ENCODE data around the gene ECM1.
A peak's percentile ranks its signal among the peaks of the same experiment; 100 is the strongest.

The ECM1 gene

DNA sequence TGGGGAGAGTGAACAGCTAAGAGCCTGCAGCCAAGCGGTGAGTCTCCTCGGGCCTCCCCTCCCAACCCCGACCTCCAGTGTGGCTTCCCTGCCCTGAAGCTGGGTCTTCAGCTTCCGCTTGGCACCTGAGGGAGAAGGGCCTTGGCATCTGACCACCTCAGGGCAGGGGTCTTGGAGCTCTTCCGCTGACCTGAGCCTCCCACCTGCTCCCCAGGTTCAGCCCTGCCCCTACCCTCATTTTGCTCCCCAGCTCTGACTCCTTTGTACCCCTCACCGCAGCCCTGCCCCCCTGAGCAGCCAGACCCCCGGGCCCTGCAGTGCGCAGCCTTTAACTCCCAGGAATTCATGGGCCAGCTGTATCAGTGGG, 46.2 kb downstream of the ECM1 start:
- Histone ChIP-seq H3K9me3 (ENCODE audit: control insufficient read depth, insufficient read depth, low read length) (no peaks in the 10 kb centered on the region), H3K4me1 (ENCODE audit: insufficient read depth, low read length) (peaks cover 27% of the 10 kb centered on the region), H3K36me3 (ENCODE audit: insufficient read depth, low read length) (peaks cover 7% of the 10 kb centered on the region; the same call in 1 of the 2 replicates), H3K9ac (ENCODE audit: low read depth, low read length) (no peak overlapping the region)

DNA sequence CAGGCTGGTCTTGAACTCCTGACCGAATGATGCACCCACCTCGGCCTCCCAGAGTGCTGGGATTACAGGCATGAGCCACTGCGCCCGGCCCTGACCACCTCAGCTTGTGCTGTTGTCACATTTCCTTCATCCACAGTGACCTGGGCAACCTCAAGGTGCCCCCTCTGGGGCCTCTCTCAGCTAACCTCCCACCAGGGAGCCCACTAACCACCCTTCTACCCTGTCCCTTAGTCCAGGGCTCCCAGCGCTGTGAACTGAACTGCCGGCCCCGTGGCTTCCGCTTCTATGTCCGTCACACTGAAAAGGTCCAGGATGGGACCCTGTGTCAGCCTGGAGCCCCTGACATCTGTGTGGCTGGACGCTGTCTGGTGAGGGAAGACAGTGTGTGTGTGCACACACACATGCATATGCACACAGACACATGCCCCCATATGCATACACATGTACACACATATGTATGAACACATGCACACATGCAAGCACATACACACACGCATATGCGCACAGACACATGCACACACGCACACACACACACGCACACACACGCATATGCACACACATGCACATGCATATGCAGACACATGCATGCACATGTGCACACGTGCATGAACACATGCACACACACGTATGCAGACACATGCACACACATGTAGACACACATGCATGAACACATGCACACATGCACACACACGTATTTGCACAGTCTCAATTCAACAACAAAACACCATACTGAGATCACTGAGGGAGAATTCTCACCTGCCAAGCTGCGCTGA, 47.5 kb downstream of the ECM1 start:
- Histone ChIP-seq H3K9me3 (ENCODE audit: control insufficient read depth, insufficient read depth, low read length) (no peaks in the 10 kb centered on the region), H3K4me1 (ENCODE audit: insufficient read depth, low read length) (peaks cover 31% of the 10 kb centered on the region), H3K9ac (ENCODE audit: low read depth, low read length) (no peak overlapping the region), H3K36me3 (ENCODE audit: insufficient read depth, low read length) (peaks cover 7% of the 10 kb centered on the region; the same call in 1 of the 2 replicates)

DNA sequence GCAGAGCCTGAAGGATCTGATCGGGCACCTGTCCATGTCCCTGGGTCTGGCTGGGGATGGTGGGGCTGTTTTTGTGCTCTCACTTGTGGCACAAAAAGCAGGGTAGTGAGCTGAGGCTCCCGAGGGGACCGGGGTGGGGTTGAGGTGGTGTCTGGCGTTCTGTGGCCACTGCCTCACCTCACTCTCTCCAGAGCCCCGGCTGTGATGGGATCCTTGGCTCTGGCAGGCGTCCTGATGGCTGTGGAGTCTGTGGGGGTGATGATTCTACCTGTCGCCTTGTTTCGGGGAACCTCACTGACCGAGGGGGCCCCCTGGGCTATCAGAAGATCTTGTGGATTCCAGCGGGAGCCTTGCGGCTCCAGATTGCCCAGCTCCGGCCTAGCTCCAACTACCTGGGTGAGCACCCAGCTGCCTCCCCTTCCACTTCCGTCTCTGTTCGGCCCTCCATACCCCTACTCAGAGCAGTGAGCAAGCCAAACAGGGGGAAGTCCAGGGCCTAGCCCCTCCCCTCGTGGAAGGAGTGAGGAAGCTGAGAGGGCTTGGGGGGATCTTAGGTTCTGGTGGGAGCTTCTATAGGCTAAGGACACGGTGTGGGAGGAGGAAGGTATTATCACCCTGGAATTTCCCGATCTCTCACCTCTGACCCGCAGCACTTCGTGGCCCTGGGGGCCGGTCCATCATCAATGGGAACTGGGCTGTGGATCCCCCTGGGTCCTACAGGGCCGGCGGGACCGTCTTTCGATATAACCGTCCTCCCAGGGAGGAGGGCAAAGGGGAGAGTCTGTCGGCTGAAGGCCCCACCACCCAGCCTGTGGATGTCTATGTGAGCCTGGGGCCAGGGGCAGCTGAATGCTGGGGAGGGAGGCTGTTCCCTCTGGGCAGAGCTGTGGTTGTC, 48.3 kb downstream of the ECM1 start:
- Histone ChIP-seq H3K9ac (ENCODE audit: low read depth, low read length) (no peak overlapping the region), H3K4me1 (ENCODE audit: insufficient read depth, low read length) (peaks cover 31% of the 10 kb centered on the region), H3K9me3 (ENCODE audit: control insufficient read depth, insufficient read depth, low read length) (no peaks in the 10 kb centered on the region), H3K36me3 (ENCODE audit: insufficient read depth, low read length) (peaks cover 7% of the 10 kb centered on the region; the same call in 1 of the 2 replicates)

GRCh38 chr1:150557065-150557600, 49.2 kb downstream of the ECM1 start:
- H3K36me3 ChIP-seq (ENCODE audit: insufficient read depth, low read length): peaks cover 7% of the 10 kb centered on the region; the same call in 1 of the 2 replicates
- H3K4me1 ChIP-seq (ENCODE audit: insufficient read depth, low read length): peaks cover 23% of the 10 kb centered on the region
- no peak overlapping the region for H3K9ac ChIP-seq (ENCODE audit: low read depth, low read length)
- H3K9me3 ChIP-seq (ENCODE audit: control insufficient read depth, insufficient read depth, low read length): no peaks in the 10 kb centered on the region

DNA sequence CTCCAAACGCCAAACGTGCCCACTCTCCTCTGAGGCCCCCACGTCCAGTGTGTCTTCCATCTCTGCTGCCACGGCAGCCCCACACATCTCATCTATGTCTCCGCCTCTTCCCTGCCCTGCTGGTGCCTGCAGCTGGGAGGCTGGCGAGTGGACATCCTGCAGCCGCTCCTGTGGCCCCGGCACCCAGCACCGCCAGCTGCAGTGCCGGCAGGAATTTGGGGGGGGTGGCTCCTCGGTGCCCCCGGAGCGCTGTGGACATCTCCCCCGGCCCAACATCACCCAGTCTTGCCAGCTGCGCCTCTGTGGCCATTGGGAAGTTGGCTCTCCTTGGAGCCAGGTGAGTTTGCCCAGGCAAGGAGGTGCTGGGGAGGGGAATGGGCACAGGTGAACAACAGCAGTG, 49.9 kb downstream of the ECM1 start:
- Histone ChIP-seq H3K9me3 (ENCODE audit: control insufficient read depth, insufficient read depth, low read length) (no peaks in the 10 kb centered on the region), H3K4me1 (ENCODE audit: insufficient read depth, low read length) (peaks cover 23% of the 10 kb centered on the region), H3K9ac (ENCODE audit: low read depth, low read length) (no peak overlapping the region), H3K36me3 (ENCODE audit: insufficient read depth, low read length) (peaks cover 7% of the 10 kb centered on the region; the same call in 1 of the 2 replicates)

GRCh38 chr1:150558303-150558704, 50.4 kb downstream of the ECM1 start:
- Histone ChIP-seq H3K9me3 (ENCODE audit: control insufficient read depth, insufficient read depth, low read length) (no peaks in the 10 kb centered on the region), H3K36me3 (ENCODE audit: insufficient read depth, low read length) (peaks cover 7% of the 10 kb centered on the region; the same call in 1 of the 2 replicates), H3K4me1 (ENCODE audit: insufficient read depth, low read length) (peaks cover 27% of the 10 kb centered on the region), H3K9ac (ENCODE audit: low read depth, low read length) (no peak overlapping the region)

- Histone ChIP-seq H3K36me3 (ENCODE audit: insufficient read depth, low read length) (peaks cover 7% of the 10 kb centered on the region; the same call in 1 of the 2 replicates), H3K9me3 (ENCODE audit: control insufficient read depth, insufficient read depth, low read length) (no peaks in the 10 kb centered on the region), H3K4me1 (ENCODE audit: insufficient read depth, low read length) (peaks cover 34% of the 10 kb centered on the region), H3K9ac (ENCODE audit: low read depth, low read length) (no peak overlapping the region)
Measured at GRCh38 chr1:150558761-150559655, 51.1 kb downstream of the ECM1 start.

DNA sequence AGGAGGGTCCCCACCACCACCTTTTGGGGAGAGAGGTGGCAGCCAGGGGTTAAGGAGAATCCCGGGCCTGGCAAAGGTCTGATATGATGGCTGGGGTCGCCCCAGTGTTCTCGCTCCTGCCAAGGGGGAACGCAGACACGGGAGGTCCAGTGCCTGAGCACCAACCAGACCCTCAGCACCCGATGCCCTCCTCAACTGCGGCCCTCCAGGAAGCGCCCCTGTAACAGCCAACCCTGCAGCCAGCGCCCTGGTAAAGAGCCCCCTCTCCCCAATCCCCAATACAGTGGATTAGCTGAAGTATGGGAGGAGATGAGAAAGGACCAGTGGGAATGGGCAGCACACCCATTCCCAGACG, 51.7 kb downstream of the ECM1 start:
- Histone ChIP-seq H3K9ac (ENCODE audit: low read depth, low read length) (no peak overlapping the region), H3K9me3 (ENCODE audit: control insufficient read depth, insufficient read depth, low read length) (no peaks in the 10 kb centered on the region), H3K4me1 (ENCODE audit: insufficient read depth, low read length) (peaks cover 36% of the 10 kb centered on the region), H3K36me3 (ENCODE audit: insufficient read depth, low read length) (peaks cover 7% of the 10 kb centered on the region; the same call in 1 of the 2 replicates)

DNA sequence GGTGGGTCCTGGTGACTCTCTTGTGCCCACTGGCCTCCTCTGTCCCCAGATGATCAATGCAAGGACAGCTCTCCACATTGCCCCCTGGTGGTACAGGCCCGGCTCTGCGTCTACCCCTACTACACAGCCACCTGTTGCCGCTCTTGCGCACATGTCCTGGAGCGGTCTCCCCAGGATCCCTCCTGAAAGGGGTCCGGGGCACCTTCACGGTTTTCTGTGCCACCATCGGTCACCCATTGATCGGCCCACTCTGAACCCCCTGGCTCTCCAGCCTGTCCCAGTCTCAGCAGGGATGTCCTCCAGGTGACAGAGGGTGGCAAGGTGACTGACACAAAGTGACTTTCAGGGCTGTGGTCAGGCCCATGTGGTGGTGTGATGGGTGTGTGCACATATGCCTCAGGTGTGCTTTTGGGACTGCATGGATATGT, 52.1 kb downstream of the ECM1 start:
- Histone ChIP-seq H3K4me1 (ENCODE audit: insufficient read depth, low read length) (peaks cover 36% of the 10 kb centered on the region), H3K36me3 (ENCODE audit: insufficient read depth, low read length) (peaks cover 7% of the 10 kb centered on the region; the same call in 1 of the 2 replicates), H3K9ac (ENCODE audit: low read depth, low read length) (no peak overlapping the region), H3K9me3 (ENCODE audit: control insufficient read depth, insufficient read depth, low read length) (no peaks in the 10 kb centered on the region)

DNA sequence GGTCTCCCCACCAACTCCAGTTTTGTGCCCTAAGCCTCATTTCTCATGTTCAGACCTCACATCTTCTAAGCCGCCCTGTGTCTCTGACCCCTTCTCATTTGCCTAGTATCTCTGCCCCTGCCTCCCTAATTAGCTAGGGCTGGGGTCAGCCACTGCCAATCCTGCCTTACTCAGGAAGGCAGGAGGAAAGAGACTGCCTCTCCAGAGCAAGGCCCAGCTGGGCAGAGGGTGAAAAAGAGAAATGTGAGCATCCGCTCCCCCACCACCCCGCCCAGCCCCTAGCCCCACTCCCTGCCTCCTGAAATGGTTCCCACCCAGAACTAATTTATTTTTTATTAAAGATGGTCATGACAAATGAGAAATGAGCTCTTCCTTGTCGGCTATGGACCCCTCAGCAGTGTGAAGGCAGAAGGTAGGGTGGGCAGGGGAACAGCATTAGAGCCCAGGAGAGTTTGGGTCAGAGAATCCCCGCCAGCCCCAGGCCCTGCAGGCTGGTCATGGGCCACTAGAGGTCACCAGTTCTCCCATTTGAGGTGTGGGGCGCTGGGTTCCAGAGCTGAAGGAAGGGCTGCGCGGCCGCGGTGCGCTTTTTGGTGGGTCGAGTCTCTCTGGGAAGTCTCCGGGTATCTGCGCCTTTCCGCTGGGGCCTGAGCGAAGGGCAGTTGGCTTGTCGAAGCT, 52.8 kb downstream of the ECM1 start:
- peak overlapping the region; percentile 75 for H3K9ac ChIP-seq (ENCODE audit: low read depth, low read length)

DNA sequence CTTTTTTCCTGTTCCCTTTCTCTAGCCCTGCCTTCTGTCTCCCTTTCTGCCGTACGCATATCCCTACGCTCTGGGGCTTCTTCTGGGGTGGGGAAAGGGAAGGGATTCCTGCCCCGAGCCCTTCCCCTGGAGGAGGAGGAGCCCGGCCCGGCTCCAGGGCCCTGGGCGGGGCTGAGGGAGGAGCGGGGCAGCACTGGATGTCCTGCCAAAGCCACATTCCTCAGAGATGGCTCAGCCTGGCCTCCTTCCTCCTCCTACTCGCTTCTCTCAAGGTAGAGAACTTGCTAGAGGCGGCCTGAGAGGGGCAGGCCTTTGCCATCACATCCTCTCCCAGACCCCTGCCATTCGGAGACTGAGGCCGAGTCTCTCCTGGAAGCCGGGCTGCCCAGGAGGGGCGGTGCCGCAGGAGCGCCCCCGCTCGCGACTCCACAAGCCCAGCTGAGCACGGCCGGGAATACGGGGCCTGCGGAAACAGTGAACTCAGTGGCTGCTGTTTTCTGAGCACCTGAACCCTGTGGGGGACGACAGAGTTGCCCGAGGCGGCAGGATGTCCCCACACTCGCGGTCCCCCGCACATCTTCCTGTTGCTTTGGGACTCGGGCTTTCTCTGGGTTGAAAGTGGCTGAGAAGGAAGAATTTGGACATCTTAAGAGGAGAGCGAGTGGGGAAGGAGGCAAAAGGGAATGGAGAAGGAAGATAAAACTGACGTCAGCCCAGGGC, 53.5 kb downstream of the ECM1 start:
- H3K4me1 ChIP-seq (ENCODE audit: insufficient read depth, low read length): peaks cover 25% of the 10 kb centered on the region
- no peaks in the 10 kb centered on the region for H3K9me3 ChIP-seq (ENCODE audit: control insufficient read depth, insufficient read depth, low read length)
- no peaks in the 10 kb centered on the region for H3K36me3 ChIP-seq (ENCODE audit: insufficient read depth, low read length)

More for the DNA sequence above, 52.8 kb downstream of the ECM1 start:
- Histone ChIP-seq H3K36me3 (ENCODE audit: insufficient read depth, low read length) (peaks cover 3% of the 10 kb centered on the region; the same call in 1 of the 2 replicates), H3K4me1 (ENCODE audit: insufficient read depth, low read length) (peaks cover 32% of the 10 kb centered on the region), H3K9me3 (ENCODE audit: control insufficient read depth, insufficient read depth, low read length) (no peaks in the 10 kb centered on the region)

DNA sequence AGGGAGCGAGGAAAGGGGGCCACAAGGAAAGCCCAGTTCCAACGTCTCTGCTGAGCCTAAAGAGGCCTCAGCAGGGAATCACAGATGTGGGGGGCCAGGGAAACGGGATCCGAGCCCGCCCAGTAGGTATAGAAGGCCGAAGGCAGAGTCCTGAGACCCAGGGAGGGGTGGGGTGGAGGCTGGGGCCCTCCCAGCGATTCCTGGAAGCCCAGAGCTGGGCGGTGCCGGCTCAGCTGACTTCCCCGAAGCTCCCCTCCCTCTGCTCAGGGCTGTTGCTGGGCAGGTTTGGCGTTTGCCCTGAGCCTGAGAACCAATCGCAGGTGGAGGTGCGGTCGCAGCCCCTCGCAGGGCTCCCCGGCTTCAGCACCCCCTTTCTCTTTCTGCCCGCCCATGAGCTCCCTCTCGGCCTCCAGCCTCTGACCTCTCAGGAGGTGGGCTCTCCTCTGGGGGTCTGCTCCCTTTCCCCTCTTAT, 54.1 kb downstream of the ECM1 start:
- Histone ChIP-seq H3K9ac (ENCODE audit: low read depth, low read length) (peak overlapping the region; percentile 75), H3K4me1 (ENCODE audit: insufficient read depth, low read length) (peaks cover 31% of the 10 kb centered on the region), H3K9me3 (ENCODE audit: control insufficient read depth, insufficient read depth, low read length) (no peaks in the 10 kb centered on the region), H3K36me3 (ENCODE audit: insufficient read depth, low read length) (no peaks in the 10 kb centered on the region)

More for the DNA sequence above, 53.5 kb downstream of the ECM1 start:
- peak overlapping the region; percentile 75 for H3K9ac ChIP-seq (ENCODE audit: low read depth, low read length)

All from ES-I3 (cell line).